ENCODE measurements around the gene PTPRU. TPM values are rescaled to one million over a fixed set of nuclear protein-coding genes. Genes with fewer than 3 reads are reported as not detected.

Gene PTPRU
- total RNA-seq, 1 experiment from 2014 or later: 6.8 TPM

GRCh38 chr1:29227511-29227910, 8.8 kb upstream of the PTPRU start:
- intact Hi-C loops (cut with micrococcal nuclease; ENCODE audit: unreplicated experiment): no loop called here
- POLR2A ChIA-PET (ENCODE audit: low non-redundant PET): no interaction called here
- TF ChIP-seq, protein P1, sequence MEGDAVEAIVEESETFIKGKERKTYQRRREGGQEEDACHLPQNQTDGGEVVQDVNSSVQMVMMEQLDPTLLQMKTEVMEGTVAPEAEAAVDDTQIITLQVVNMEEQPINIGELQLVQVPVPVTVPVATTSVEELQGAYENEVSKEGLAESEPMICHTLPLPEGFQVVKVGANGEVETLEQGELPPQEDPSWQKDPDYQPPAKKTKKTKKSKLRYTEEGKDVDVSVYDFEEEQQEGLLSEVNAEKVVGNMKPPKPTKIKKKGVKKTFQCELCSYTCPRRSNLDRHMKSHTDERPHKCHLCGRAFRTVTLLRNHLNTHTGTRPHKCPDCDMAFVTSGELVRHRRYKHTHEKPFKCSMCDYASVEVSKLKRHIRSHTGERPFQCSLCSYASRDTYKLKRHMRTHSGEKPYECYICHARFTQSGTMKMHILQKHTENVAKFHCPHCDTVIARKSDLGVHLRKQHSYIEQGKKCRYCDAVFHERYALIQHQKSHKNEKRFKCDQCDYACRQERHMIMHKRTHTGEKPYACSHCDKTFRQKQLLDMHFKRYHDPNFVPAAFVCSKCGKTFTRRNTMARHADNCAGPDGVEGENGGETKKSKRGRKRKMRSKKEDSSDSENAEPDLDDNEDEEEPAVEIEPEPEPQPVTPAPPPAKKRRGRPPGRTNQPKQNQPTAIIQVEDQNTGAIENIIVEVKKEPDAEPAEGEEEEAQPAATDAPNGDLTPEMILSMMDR (conservative IDR thresholded peaks at IDR 0.05; ENCODE audit: low read depth, low read length): no peak
- TF ChIP-seq EZH2 (IDR thresholded peaks at IDR 0.05; ENCODE audit: borderline replicate concordance, low read depth, low read length, poor library complexity, severe bottlenecking): no peak

GRCh38 chr1:29230204-29230552, 6.1 kb upstream of the PTPRU start:
- Histone ChIP-seq H3K36me3 (ENCODE audit: insufficient read depth, low read length, poor library complexity, severe bottlenecking) (no peaks in the 10 kb centered on the region), H3K9me3 (ENCODE audit: low read depth, low read length, poor library complexity, severe bottlenecking) (no peaks in the 10 kb centered on the region), H3K27me3 (replicated peaks; ENCODE audit: insufficient read depth, low read depth, low read length, poor library complexity) (no peaks in the 10 kb centered on the region), H3K27ac (ENCODE audit: low read depth, low read length, poor library complexity, severe bottlenecking) (peak overlapping the region; percentile 81), H3K4me3 (ENCODE audit: low read depth, low read length, poor library complexity, severe bottlenecking) (peak overlapping the region; percentile 84), H3K4me1 (ENCODE audit: insufficient read depth, low read length, poor library complexity, severe bottlenecking) (peaks cover 12% of the 10 kb centered on the region)
- no peak for DNase-seq (ENCODE audit: low spot score)
- intact Hi-C loops (cut with micrococcal nuclease; ENCODE audit: unreplicated experiment): loop anchor here (10.0 kb wide), 2 partner anchors 115 to 855 kb away; no protein-coding TSS in a partner anchor
- TF ChIP-seq EZH2 (IDR thresholded peaks at IDR 0.05; ENCODE audit: borderline replicate concordance, low read depth, low read length, poor library complexity, severe bottlenecking): no peak
- TF ChIP-seq, protein P1 (conservative IDR thresholded peaks at IDR 0.05; ENCODE audit: low read depth, low read length): no peak
- BruUV-seq (replicated peaks): no TSS peak
- ChIA-PET CTCF (no interaction called here), POLR2A (ENCODE audit: low non-redundant PET) (no interaction called here)

More at GRCh38 chr1:29227511-29227910, 8.8 kb upstream of the PTPRU start:
- H3K27me3 ChIP-seq (replicated peaks; ENCODE audit: insufficient read depth, low read depth, low read length, poor library complexity): no peaks in the 10 kb centered on the region
- peaks cover 12% of the 10 kb centered on the region for H3K4me1 ChIP-seq (ENCODE audit: insufficient read depth, low read length, poor library complexity, severe bottlenecking)
- CTCF ChIA-PET: interaction anchor here (0.6 kb wide), 1 partner anchor 53 kb away, joined by 3 read pairs; no protein-coding TSS in a partner anchor
- DNase-seq (ENCODE audit: low spot score): no peak
- no peak overlapping the region for H3K27ac ChIP-seq (ENCODE audit: low read depth, low read length, poor library complexity, severe bottlenecking)
- BruUV-seq (replicated peaks): no TSS peak
- H3K36me3 ChIP-seq (ENCODE audit: insufficient read depth, low read length, poor library complexity, severe bottlenecking): no peaks in the 10 kb centered on the region
- H3K9me3 ChIP-seq (ENCODE audit: low read depth, low read length, poor library complexity, severe bottlenecking): no peaks in the 10 kb centered on the region
- no peak overlapping the region for H3K4me3 ChIP-seq (ENCODE audit: low read depth, low read length, poor library complexity, severe bottlenecking)

GRCh38 chr1:29230553-29231378, 5.6 kb upstream of the PTPRU start, which contains the start of gene MECR:
Gene MECR (minus strand): TSS chr1:29230934. CDS start chr1:29230906, 28 bp downstream.
- ChIA-PET POLR2A (ENCODE audit: low non-redundant PET) (interaction anchor here (0.5 kb wide), 1 partner anchor 902 kb away, joined by 3 read pairs; the partner anchor contains the start of gene MED18), CTCF (no interaction called here)
- DNase-seq (ENCODE audit: low spot score): peak; percentile 95
- Histone ChIP-seq H3K27ac (ENCODE audit: low read depth, low read length, poor library complexity, severe bottlenecking) (peak within 1 kb of the TSS; percentile 81), H3K27me3 (replicated peaks; ENCODE audit: insufficient read depth, low read depth, low read length, poor library complexity) (no peaks in the 10 kb centered on the region), H3K4me1 (ENCODE audit: insufficient read depth, low read length, poor library complexity, severe bottlenecking) (peaks cover 12% of the 10 kb centered on the region), H3K4me3 (ENCODE audit: low read depth, low read length, poor library complexity, severe bottlenecking) (peak within 1 kb of the TSS; percentile 84), H3K9me3 (ENCODE audit: low read depth, low read length, poor library complexity, severe bottlenecking) (no peaks in the 10 kb centered on the region), H3K36me3 (ENCODE audit: insufficient read depth, low read length, poor library complexity, severe bottlenecking) (no peaks in the 10 kb centered on the region)
- BruUV-seq (replicated peaks): TSS peak; percentile 60
- TF ChIP-seq EZH2 (IDR thresholded peaks at IDR 0.05; ENCODE audit: borderline replicate concordance, low read depth, low read length, poor library complexity, severe bottlenecking): no peak
- TF ChIP-seq, protein P1 (conservative IDR thresholded peaks at IDR 0.05; ENCODE audit: low read depth, low read length): peak; percentile 43; the same call in 1 of the 2 replicates
- intact Hi-C loops (cut with micrococcal nuclease; ENCODE audit: unreplicated experiment): loop anchor here (10.0 kb wide), 2 partner anchors 114 to 854 kb away; no protein-coding TSS in a partner anchor

Data from A673 (cell line).